SK-N-SH (cell line): ENCODE measurements around the gene SND1. TPM values are rescaled to one million over a fixed set of nuclear protein-coding genes. Genes with fewer than 3 reads are reported as not detected.
A peak's percentile ranks its signal among the peaks of the same experiment; 100 is the strongest.

ENCODE experiments used
- CTCF ChIA-PET: fragments of 300-600, 350-600 bp; formaldehyde crosslinking; extraction: SDS; loops from one replicate; lab custom pipeline; 2021; lab: Yijun Ruan, JAX
- POLR2A ChIA-PET: fragments of 350-600 bp; sonication (Branson Sonifier 250); formaldehyde crosslinking; extraction: SDS; loops from one replicate; lab custom pipeline; 2020; ENCODE audit warnings: antibody characterized with exemption, inconsistent platforms; lab: Yijun Ruan, JAX
- DNase-seq: peaks from one replicate; pipeline ENCODE4 v3.0.0; 2012
- H2AFZ ChIP-seq: fragments of 200-600 bp; sonication (generic); 2 replicates; pipeline ENCODE4 v1.8.1; 2016; ENCODE audit warnings: antibody characterized with exemption, mild to moderate bottlenecking, low read depth
- H3F3A ChIP-seq: fragments of 200-600 bp; sonication (generic); replicated peaks from 2 replicates; pipeline ENCODE3; 2016; ENCODE audit warnings: antibody characterized with exemption, mild to moderate bottlenecking; ENCODE audit not compliant: insufficient read depth
- H3K27ac ChIP-seq, 2 experiments: fragments of 200-500 bp in 1 of 2; fragments of 200-600 bp in 1 of 2; sonication (Bioruptor generic) in 1 of 2; sonication (generic), shearing (Covaris generic) in 1 of 2; 2 replicates each; pipeline versions ENCODE4 v1.5.1 to v1.6.1; 2014 to 2016; ENCODE audit warnings: low read depth in 2 of 2, inconsistent platforms in 1 of 2, low read length in 1 of 2, mild to moderate bottlenecking in 1 of 2, mixed read lengths in 1 of 2
- H3K27me3 ChIP-seq: fragments of 200-600 bp; sonication (generic), shearing (Covaris generic); 2 replicates; pipeline ENCODE4 v1.6.1; 2016; ENCODE audit warnings: mixed run types; ENCODE audit not compliant: insufficient read depth
- H3K36me3 ChIP-seq, 2 experiments: fragments of 200-500 bp in 1 of 2; fragments of 200-600 bp in 1 of 2; sonication (Bioruptor generic) in 1 of 2; sonication (generic) in 1 of 2; replicated peaks in 1 of 2; 2 replicates each; pipeline versions ENCODE3 to v1.5.1; 2014 to 2016; ENCODE audit warnings: low read length in 1 of 2, mild to moderate bottlenecking in 1 of 2; ENCODE audit not compliant: insufficient read depth in 2 of 2, control insufficient read depth in 1 of 2
- H3K4me1 ChIP-seq, 2 experiments: fragments of 200-500 bp in 1 of 2; fragments of 200-600 bp in 1 of 2; sonication (Bioruptor generic) in 1 of 2; sonication (generic), shearing (Covaris generic) in 1 of 2; 2 replicates each; pipeline versions ENCODE4 v1.5.1 to v1.6.1; 2014 to 2016; ENCODE audit warnings: low read depth in 1 of 2, low read length in 1 of 2, mixed run types in 1 of 2; ENCODE audit not compliant: insufficient read depth in 2 of 2, control insufficient read depth in 1 of 2
- H3K4me2 ChIP-seq: fragments of 200-600 bp; sonication (generic), shearing (Covaris generic); 2 replicates; pipeline ENCODE4 v1.6.1; 2017; ENCODE audit warnings: mixed run types
- H3K4me3 ChIP-seq, 2 experiments: fragments of 200-500 bp in 1 of 2; fragments of 200-600 bp in 1 of 2; sonication (Bioruptor generic) in 1 of 2; sonication (generic), shearing (Covaris generic) in 1 of 2; 2 replicates each; pipeline versions ENCODE4 v1.5.1 to v1.8.1; 2014 to 2016; ENCODE audit warnings: low read depth in 2 of 2, inconsistent platforms in 1 of 2, low read length in 1 of 2, mild to moderate bottlenecking in 1 of 2, mixed read lengths in 1 of 2, moderate library complexity in 1 of 2
- H3K79me2 ChIP-seq: fragments of 200-600 bp; sonication (generic); 2 replicates; pipeline ENCODE4 v1.8.1; 2017; ENCODE audit warnings: mild to moderate bottlenecking; ENCODE audit not compliant: insufficient read depth
- H3K9ac ChIP-seq: fragments of 200-600 bp; sonication (generic); 2 replicates; pipeline ENCODE4 v1.6.1; 2017; ENCODE audit warnings: mixed run types
- H3K9me2 ChIP-seq: fragments of 200-600 bp; sonication (generic); 2 replicates; pipeline ENCODE4 v1.6.1; 2017; ENCODE audit warnings: mixed run types
- H3K9me3 ChIP-seq: fragments of 200-600 bp; sonication (generic); 2 replicates; pipeline ENCODE4 v1.6.1; 2017; ENCODE audit warnings: mixed run types, mild to moderate bottlenecking, moderate library complexity
- H4K20me1 ChIP-seq: fragments of 200-600 bp; sonication (generic); 2 replicates; pipeline ENCODE4 v1.6.1; 2017; ENCODE audit warnings: mild to moderate bottlenecking, mixed run types; ENCODE audit not compliant: insufficient read depth
- CTCF ChIP-seq: fragments of 200-600 bp; sonication (generic); IDR thresholded peaks from 2 replicates; pipeline ENCODE4 v1.6.1; 2017; ENCODE audit warnings: antibody characterized with exemption, mild to moderate bottlenecking, moderate library complexity
- ELF1 ChIP-seq: IDR thresholded peaks from 2 replicates; pipeline ENCODE4 v1.4.0; 2012
- EP300 ChIP-seq, 2 experiments: IDR thresholded peaks; 2 replicates each; pipeline versions ENCODE4 v1.4.0 to v1.6.1; 2012; ENCODE audit warnings: borderline replicate concordance in 1 of 2, low read depth in 1 of 2, low read length in 1 of 2
- EZH2phosphoT487 ChIP-seq: fragments of 200-600 bp; sonication (generic); IDR thresholded peaks from 2 replicates; pipeline ENCODE4 v1.6.1; 2017; ENCODE audit warnings: low read depth, mixed run types, mild to moderate bottlenecking, antibody characterized with exemption, moderate library complexity, borderline replicate concordance
- FOSL2 ChIP-seq: IDR thresholded peaks from 2 replicates; pipeline ENCODE4 v1.4.0; 2012; ENCODE audit warnings: low read depth, mild to moderate bottlenecking, moderate library complexity, borderline replicate concordance
- FOXJ3 ChIP-seq: sonication (generic); formaldehyde crosslinking; IDR thresholded peaks from 2 replicates; pipeline ENCODE4 v1.5.1; 2020; ENCODE audit warnings: mild to moderate bottlenecking, missing genetic modification reagents
- FOXM1 ChIP-seq: IDR thresholded peaks from 2 replicates; pipeline ENCODE4 v1.4.0; 2012; ENCODE audit warnings: low read depth, mild to moderate bottlenecking
- GABPA ChIP-seq: IDR thresholded peaks from 2 replicates; pipeline ENCODE4 v1.4.0; 2012; ENCODE audit warnings: low read depth, mild to moderate bottlenecking
- IRF3 ChIP-seq: fragments of 150-350 bp; IDR thresholded peaks from 2 replicates; pipeline ENCODE4 v1.6.1; 2016; ENCODE audit warnings: mild to moderate bottlenecking, low read depth, low read length
- JUND ChIP-seq: IDR thresholded peaks from 2 replicates; pipeline ENCODE4 v1.4.0; 2012
- MEF2A ChIP-seq: IDR thresholded peaks from 2 replicates; pipeline ENCODE4 v1.4.0; 2012; ENCODE audit warnings: low read depth, borderline replicate concordance
- NFIC ChIP-seq: IDR thresholded peaks from 2 replicates; pipeline ENCODE4 v1.4.0; 2012; ENCODE audit warnings: borderline replicate concordance
- PBX3 ChIP-seq: IDR thresholded peaks from 2 replicates; pipeline ENCODE4; 2012
- REST ChIP-seq: IDR thresholded peaks from 2 replicates; pipeline ENCODE4 v1.6.1; 2012; ENCODE audit warnings: mild to moderate bottlenecking, low read depth, low read length, moderate library complexity
- RXRA ChIP-seq: IDR thresholded peaks from 2 replicates; pipeline ENCODE4 v1.4.0; 2012; ENCODE audit warnings: low read depth, mild to moderate bottlenecking, borderline replicate concordance
- SMC3 ChIP-seq: IDR thresholded peaks from 2 replicates; pipeline ENCODE4 v1.6.1; 2012; ENCODE audit warnings: low read depth, low read length, improper control_type of control experiment
- TAF1 ChIP-seq: IDR thresholded peaks from 2 replicates; pipeline ENCODE4 v1.6.1; 2012; ENCODE audit warnings: low read depth, mild to moderate bottlenecking, low read length, moderate library complexity, borderline replicate concordance
- WGBS: methylation state at CpG from one replicate; pipeline ENCODE4 v1.1.6; 2017; ENCODE audit warnings: low lambda C conversion rate; 5-methylcytosine and 5-hydroxymethylcytosine counted together
- polyA plus RNA-seq, 3 experiments: library from polyadenylated mRNA; depleted of rRNA; stranded (reverse); fragments of >200 nt; gene quantifications; 2 replicates each; pipeline ENCODE4 v1.2.3, GENCODE V29; 2012

The SND1 gene
- polyA plus RNA-seq, 1 of the 3 experiments (the other 2 are of a cell fraction), result 165 TPM

GRCh38 chr7:128031901-128032604, 380.1 kb downstream of the SND1 start (continued):
- TF ChIP-seq REST (no peak), TAF1 (no peak), MEF2A (no peak), EZH2phosphoT487 (no peak), EP300 (IDR thresholded peaks at IDR 0.05; ENCODE audit: borderline replicate concordance in 1 of 2, low read depth in 1 of 2, low read length in 1 of 2) (peak in 1 of 2 experiments; percentile 11; a peak in 1 of 4 replicates), PBX3 (0 out of 2 replicates have a peak, but pooled peaks have one; percentile 6), NFIC (no peak)

- no peaks in the 10 kb centered on the region for H3F3A ChIP-seq
- H2AFZ ChIP-seq, result no peak overlapping the region
- H3K27me3 ChIP-seq, result no peaks in the 10 kb centered on the region
- H3K9ac ChIP-seq, result no peak overlapping the region
- H3K4me1 ChIP-seq, result peaks cover 0 to 12% of the 10 kb centered on the region in 2 experiments; a peak in 2 of 4 replicates
- H3K9me3 ChIP-seq, result no peaks in the 10 kb centered on the region
- peaks cover 82% of the 10 kb centered on the region for H4K20me1 ChIP-seq
- CTCF ChIA-PET, result interaction anchor here (0.7 to 8.7 kb wide), 13 partner anchors 8 to 324 kb away, joined by 3 to 165 read pairs (median 4); no protein-coding TSS in a partner anchor
- peak overlapping the region; percentile 80; the same call in 1 of the 2 replicates for H3K4me2 ChIP-seq
- no peaks in the 10 kb centered on the region for H3K9me2 ChIP-seq
- TF ChIP-seq FOSL2 (no peak), JUND (no peak), RXRA (no peak), SMC3 (no peak), CTCF (no peak), IRF3 (no peak), GABPA (no peak), ELF1 (no peak), FOXJ3 (CRISPR knock-in tag) (no peak), FOXM1 (no peak)
- H3K36me3 ChIP-seq, result peaks cover 0 to 15% of the 10 kb centered on the region in 2 experiments
- peak overlapping the region; percentile 10 to 62; a peak in 3 of 4 replicates for H3K4me3 ChIP-seq
- H3K27ac ChIP-seq, result no peak overlapping the region
- no peak for DNase-seq
- POLR2A ChIA-PET, result interaction anchor here (0.9 kb wide), 1 partner anchor 9 kb away, joined by 3 read pairs; no protein-coding TSS in a partner anchor
- peaks cover 5% of the 10 kb centered on the region; the same call in 1 of the 2 replicates for H3K79me2 ChIP-seq
- 65% methylated on average over 25 of the region's 41 CpGs for WGBS
Observed at GRCh38 chr7:128032605-128033235, 380.7 kb downstream of the SND1 start.
